Upper lobe of right lung (tissue), 1 donor: ENCODE results near the gene TRAF7. TPM values are rescaled to one million over a fixed set of nuclear protein-coding genes. Genes with fewer than 3 reads are reported as not detected.

ENCODE experiments used
- ATAC-seq: fragments of 200-7000 bp; cut with Tn5 transposase; one replicate; pipeline ENCODE4 v1.9.1; 2020; ENCODE audit warnings: mild to moderate bottlenecking, moderate library complexity
- DNase-seq: peaks from one replicate; pipeline ENCODE4 v3.0.0-alpha.2; 2020
- H3K27ac ChIP-seq: fragments of 200-600 bp; one replicate; pipeline ENCODE4 v1.8.0; 2022
- H3K27me3 ChIP-seq: fragments of 200-600 bp; one replicate; pipeline ENCODE4 v1.8.0; 2022; ENCODE audit warnings: mild to moderate bottlenecking
- H3K36me3 ChIP-seq: fragments of 200-600 bp; one replicate; pipeline ENCODE4 v1.8.0; 2022
- H3K4me1 ChIP-seq: fragments of 200-600 bp; one replicate; pipeline ENCODE4 v1.8.0; 2022
- H3K4me3 ChIP-seq: fragments of 200-600 bp; one replicate; pipeline ENCODE4 v1.8.0; 2022; ENCODE audit warnings: mild to moderate bottlenecking
- H3K9me3 ChIP-seq: fragments of 200-600 bp; one replicate; pipeline ENCODE4 v1.8.0; 2022
- intact Hi-C: fragments of 100-400 bp; cut with DNase I; formaldehyde crosslinking; loops from one replicate; pipeline ENCODE4 v1.11.0; 2022
- total RNA-seq: library from RNA; stranded (reverse); fragmentation: NEBNext Ultra II Directional; extraction: Animal tissue kit (Norgen Biotek cat#: 25700); gene quantifications from one replicate; pipeline ENCODE4 v1.2.1, GENCODE V29; 2021
- TF ChIP-seq, protein P1 (sequence below): fragments of 200-600 bp; IDR thresholded peaks from one replicate; pipeline ENCODE4 v1.8.0; 2022; ENCODE audit warnings: antibody characterized with exemption
- donor health status: DM: no; HTN: yes; CAD: no; lungs with severe emphysema.

TRAF7 gene
- total RNA-seq, 1 donor from 2014 or later = 64.3 TPM

DNA sequence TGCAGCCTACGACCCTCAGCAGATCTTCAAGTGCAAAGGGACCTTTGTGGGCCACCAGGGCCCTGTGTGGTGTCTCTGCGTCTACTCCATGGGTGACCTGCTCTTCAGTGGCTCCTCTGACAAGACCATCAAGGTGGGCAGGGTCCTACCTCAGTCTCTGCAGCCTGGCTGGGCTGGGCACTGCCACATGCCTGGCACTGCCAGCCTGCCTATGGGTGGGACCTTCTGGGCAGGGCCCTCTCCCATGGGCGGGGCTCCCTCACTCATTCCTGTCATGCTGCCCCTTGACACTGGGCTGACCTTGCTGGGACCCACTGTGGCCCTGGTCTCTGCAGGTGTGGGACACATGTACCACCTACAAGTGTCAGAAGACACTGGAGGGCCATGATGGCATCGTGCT lies 18.3 kb downstream of the TRAF7 start:
- Histone ChIP-seq H3K9me3 (no peaks in the 10 kb centered on the region), H3K36me3 (peaks cover 50% of the 10 kb centered on the region), H3K27me3 (no peaks in the 10 kb centered on the region), H3K27ac (no peak overlapping the region), H3K4me1 (no peaks in the 10 kb centered on the region), H3K4me3 (no peak overlapping the region)
- ATAC-seq = no peak
- TF ChIP-seq, protein P1, sequence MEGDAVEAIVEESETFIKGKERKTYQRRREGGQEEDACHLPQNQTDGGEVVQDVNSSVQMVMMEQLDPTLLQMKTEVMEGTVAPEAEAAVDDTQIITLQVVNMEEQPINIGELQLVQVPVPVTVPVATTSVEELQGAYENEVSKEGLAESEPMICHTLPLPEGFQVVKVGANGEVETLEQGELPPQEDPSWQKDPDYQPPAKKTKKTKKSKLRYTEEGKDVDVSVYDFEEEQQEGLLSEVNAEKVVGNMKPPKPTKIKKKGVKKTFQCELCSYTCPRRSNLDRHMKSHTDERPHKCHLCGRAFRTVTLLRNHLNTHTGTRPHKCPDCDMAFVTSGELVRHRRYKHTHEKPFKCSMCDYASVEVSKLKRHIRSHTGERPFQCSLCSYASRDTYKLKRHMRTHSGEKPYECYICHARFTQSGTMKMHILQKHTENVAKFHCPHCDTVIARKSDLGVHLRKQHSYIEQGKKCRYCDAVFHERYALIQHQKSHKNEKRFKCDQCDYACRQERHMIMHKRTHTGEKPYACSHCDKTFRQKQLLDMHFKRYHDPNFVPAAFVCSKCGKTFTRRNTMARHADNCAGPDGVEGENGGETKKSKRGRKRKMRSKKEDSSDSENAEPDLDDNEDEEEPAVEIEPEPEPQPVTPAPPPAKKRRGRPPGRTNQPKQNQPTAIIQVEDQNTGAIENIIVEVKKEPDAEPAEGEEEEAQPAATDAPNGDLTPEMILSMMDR = no peak
- intact Hi-C loops = no loop called here
- no peak for DNase-seq

GRCh38 chr16:2174396-2175131 lies 19.0 kb downstream of the TRAF7 start:
- H3K4me3 ChIP-seq = no peak overlapping the region
- TF ChIP-seq, protein P1 = no peak
- DNase-seq (no peak), ATAC-seq (no peak)
- H3K27me3 ChIP-seq = no peaks in the 10 kb centered on the region
- intact Hi-C loops = no loop called here
- H3K9me3 ChIP-seq = no peaks in the 10 kb centered on the region
- no peak overlapping the region for H3K27ac ChIP-seq
- H3K36me3 ChIP-seq = peaks cover 47% of the 10 kb centered on the region
- H3K4me1 ChIP-seq = no peaks in the 10 kb centered on the region

DNA sequence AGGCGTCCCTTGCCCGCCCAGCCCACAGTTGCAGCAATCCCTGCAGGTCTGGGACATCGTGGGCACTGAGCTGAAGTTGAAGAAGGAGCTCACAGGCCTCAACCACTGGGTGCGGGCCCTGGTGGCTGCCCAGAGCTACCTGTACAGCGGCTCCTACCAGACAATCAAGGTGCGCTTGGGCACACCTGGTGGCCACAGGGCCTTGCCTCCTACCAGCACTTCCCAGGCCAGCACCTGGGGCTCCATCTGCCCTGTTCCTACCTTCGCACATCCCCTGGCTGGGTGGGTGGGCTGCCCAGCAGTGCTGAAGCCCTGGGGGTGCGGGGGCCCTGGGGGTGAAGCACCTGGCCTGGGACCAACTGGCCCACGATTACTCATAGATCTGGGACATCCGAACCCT lies 19.9 kb downstream of the TRAF7 start:
- intact Hi-C loops = no loop called here
- TF ChIP-seq, protein P1 = no peak
- no peak overlapping the region for H3K27ac ChIP-seq
- ATAC-seq (no peak), DNase-seq (no peak)
- peaks cover 45% of the 10 kb centered on the region for H3K36me3 ChIP-seq
- no peaks in the 10 kb centered on the region for H3K9me3 ChIP-seq
- H3K4me3 ChIP-seq = no peak overlapping the region
- no peaks in the 10 kb centered on the region for H3K27me3 ChIP-seq
- H3K4me1 ChIP-seq = no peaks in the 10 kb centered on the region

- no peak overlapping the region for H3K27ac ChIP-seq
- TF ChIP-seq, protein P1 = no peak
- H3K27me3 ChIP-seq = no peaks in the 10 kb centered on the region
- H3K4me3 ChIP-seq = no peak overlapping the region
- intact Hi-C loops = no loop called here
- DNase-seq (no peak), ATAC-seq (no peak)
- peaks cover 45% of the 10 kb centered on the region for H3K36me3 ChIP-seq
- no peaks in the 10 kb centered on the region for H3K9me3 ChIP-seq
- no peaks in the 10 kb centered on the region for H3K4me1 ChIP-seq
Measured at GRCh38 chr16:2176047-2176446, 20.5 kb downstream of the TRAF7 start.

DNA sequence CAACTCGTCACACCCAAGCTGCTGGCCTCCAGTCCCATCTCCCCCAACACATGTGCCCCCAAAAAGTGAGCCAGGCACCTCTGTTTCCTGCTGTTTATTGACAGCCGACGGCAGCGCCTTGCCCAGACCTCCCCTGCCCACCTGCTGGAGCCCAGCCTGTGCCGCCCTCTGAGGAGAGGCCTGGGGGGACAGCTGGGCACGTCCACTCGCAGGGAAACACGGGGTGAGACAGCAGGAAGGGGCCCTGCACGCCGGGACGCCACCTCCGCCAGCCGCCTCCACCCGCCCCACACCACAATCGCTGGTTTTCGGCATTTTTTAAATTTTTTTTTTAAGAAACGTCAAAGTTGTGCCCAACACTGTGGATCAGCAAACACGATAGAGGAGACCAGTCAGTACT lies 21.5 kb downstream of the TRAF7 start:
- H3K36me3 ChIP-seq = peaks cover 38% of the 10 kb centered on the region
- TF ChIP-seq, protein P1 = no peak

More for the DNA sequence above, 21.5 kb downstream of the TRAF7 start:
- intact Hi-C loops = no loop called here
- no peak overlapping the region for H3K4me3 ChIP-seq
- ATAC-seq = no peak
- no peaks in the 10 kb centered on the region for H3K27me3 ChIP-seq
- DNase-seq = no peak
- H3K4me1 ChIP-seq = no peaks in the 10 kb centered on the region
- no peaks in the 10 kb centered on the region for H3K9me3 ChIP-seq
- H3K27ac ChIP-seq = no peak overlapping the region
